WI38 (cell line): Measurements from ENCODE around the gene PLA2G2A.

Source experiments
- H3K4me3 ChIP-seq: 2 replicates; pipeline ENCODE4 v1.5.1; 2011; ENCODE audit warnings: low read depth, mild to moderate bottlenecking, control low read depth, low read length
- CTCF ChIP-seq: IDR thresholded peaks from 2 replicates; pipeline ENCODE4 v1.5.1; 2012; ENCODE audit warnings: low read depth, mild to moderate bottlenecking, control low read depth, low read length

Gene PLA2G2A

GRCh38 chr1:19979494-19979977 lies at the start of gene PLA2G2A:
PLA2G2A (minus strand) TSS chr1:19979618; CDS start chr1:19978773, 845 bp downstream.
- H3K4me3 ChIP-seq: no peak within 1 kb of the TSS
- TF ChIP-seq CTCF: no peak

GRCh38 chr1:20028726-20029125 lies 49.3 kb upstream of the PLA2G2A start:
- no peak overlapping the region for H3K4me3 ChIP-seq
- no peak for TF ChIP-seq CTCF

GRCh38 chr1:20028125-20028524 lies 48.7 kb upstream of the PLA2G2A start:
- no peak overlapping the region for H3K4me3 ChIP-seq
- no peak for TF ChIP-seq CTCF

- no peak for TF ChIP-seq CTCF
- no peak overlapping the region for H3K4me3 ChIP-seq
Measured at GRCh38 chr1:20017741-20018140, 38.3 kb upstream of the PLA2G2A start.

GRCh38 chr1:20014153-20014552 lies 34.7 kb upstream of the PLA2G2A start:
- H3K4me3 ChIP-seq: no peak overlapping the region
- TF ChIP-seq CTCF: no peak

GRCh38 chr1:20010016-20010415 lies 30.6 kb upstream of the PLA2G2A start:
- no peak overlapping the region for H3K4me3 ChIP-seq
- no peak for TF ChIP-seq CTCF

GRCh38 chr1:20009212-20009611 lies 29.8 kb upstream of the PLA2G2A start:
- H3K4me3 ChIP-seq: no peak overlapping the region
- TF ChIP-seq CTCF: no peak
